ENCODE results near the gene SNX9.
"Not testable (repeated sequence)": the region's sequence is repeated elsewhere in the genome, so short reads cannot be mapped to it uniquely, and the experiment has no call there.

The SNX9 gene

GRCh38 chr6:157832250-157832967 lies 9.4 kb downstream of the SNX9 start:
- no peak for DNase-seq

GRCh38 chr6:157834549-157834948 lies 11.5 kb downstream of the SNX9 start:
- DNase-seq, result no peak

GRCh38 chr6:157838718-157839430 lies 15.8 kb downstream of the SNX9 start:
- no peak for DNase-seq

- no peak for DNase-seq
Observed at GRCh38 chr6:157839606-157840005, 16.6 kb downstream of the SNX9 start.

GRCh38 chr6:157840261-157840660 lies 17.2 kb downstream of the SNX9 start:
- DNase-seq, result no peak

- DNase-seq, result no peak
Observed at GRCh38 chr6:157840776-157841175, 17.7 kb downstream of the SNX9 start.

GRCh38 chr6:157841211-157841840 lies 18.3 kb downstream of the SNX9 start:
- DNase-seq, result no peak

GRCh38 chr6:157842212-157842611 lies 19.2 kb downstream of the SNX9 start:
- DNase-seq, result no peak

- not testable (repeated sequence) for DNase-seq
Observed at GRCh38 chr6:157844196-157844595, 21.1 kb downstream of the SNX9 start.

- DNase-seq, result no peak
Observed at GRCh38 chr6:157845493-157846259, 22.6 kb downstream of the SNX9 start.

- DNase-seq, result no peak
Observed at GRCh38 chr6:157847846-157848245, 24.8 kb downstream of the SNX9 start.

- no peak for DNase-seq
Observed at GRCh38 chr6:157848693-157849092, 25.6 kb downstream of the SNX9 start.

GRCh38 chr6:157849288-157850017 lies 26.4 kb downstream of the SNX9 start:
- no peak for DNase-seq

GRCh38 chr6:157850030-157850429 lies 27.0 kb downstream of the SNX9 start:
- DNase-seq, result no peak

- no peak for DNase-seq
Observed at GRCh38 chr6:157853018-157853805, 30.2 kb downstream of the SNX9 start.

GRCh38 chr6:157853902-157854502 lies 31.0 kb downstream of the SNX9 start:
- DNase-seq, result no peak

- DNase-seq, result no peak
Observed at GRCh38 chr6:157855325-157855724, 32.3 kb downstream of the SNX9 start.

GRCh38 chr6:157855804-157856203 lies 32.8 kb downstream of the SNX9 start:
- not testable (repeated sequence) for DNase-seq

- DNase-seq, result not testable (repeated sequence)
Observed at GRCh38 chr6:157858664-157859063, 35.6 kb downstream of the SNX9 start.

- DNase-seq, result no peak
Observed at GRCh38 chr6:157859775-157860504, 36.9 kb downstream of the SNX9 start.
